LNCAP (cell line): ENCODE data around the gene SCAMP3.

Source experiments
- CTCF ChIP-seq: fragments of 450-650 bp; IDR thresholded peaks from 2 replicates; pipeline ENCODE4 v1.5.1; 2017; ENCODE audit warnings: mild to moderate bottlenecking

The SCAMP3 gene

DNA sequence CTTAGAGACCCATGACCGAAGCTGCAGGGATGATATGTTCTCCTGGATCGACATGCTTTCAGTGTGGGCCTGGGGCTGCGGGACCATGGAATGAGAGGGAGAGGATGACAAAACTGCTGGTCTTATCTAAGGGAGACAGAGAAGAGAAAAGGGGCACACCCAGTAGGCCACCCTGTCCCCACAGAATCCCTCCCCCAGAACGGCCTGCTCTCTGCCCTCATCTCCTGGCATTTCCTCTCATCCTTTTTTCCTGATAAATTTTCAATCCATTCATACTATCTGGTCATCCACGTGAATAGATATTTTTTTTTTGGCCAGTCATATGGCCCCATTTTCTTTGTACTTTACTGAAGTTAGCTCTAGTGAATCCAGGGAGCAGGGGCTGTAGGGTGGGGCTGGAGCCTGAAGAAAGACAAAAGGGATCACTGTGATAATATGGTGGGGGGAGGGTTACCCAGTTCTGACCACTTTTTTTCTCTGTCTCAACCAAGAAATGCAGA lies 39.2 kb upstream of the SCAMP3 start, which contains the start of gene PKLR:
TSS of gene PKLR (minus strand) at position 97 of the 500 bp plus-strand sequence. CDS start at position 54, 43 bp downstream.
- no peak for TF ChIP-seq CTCF

DNA sequence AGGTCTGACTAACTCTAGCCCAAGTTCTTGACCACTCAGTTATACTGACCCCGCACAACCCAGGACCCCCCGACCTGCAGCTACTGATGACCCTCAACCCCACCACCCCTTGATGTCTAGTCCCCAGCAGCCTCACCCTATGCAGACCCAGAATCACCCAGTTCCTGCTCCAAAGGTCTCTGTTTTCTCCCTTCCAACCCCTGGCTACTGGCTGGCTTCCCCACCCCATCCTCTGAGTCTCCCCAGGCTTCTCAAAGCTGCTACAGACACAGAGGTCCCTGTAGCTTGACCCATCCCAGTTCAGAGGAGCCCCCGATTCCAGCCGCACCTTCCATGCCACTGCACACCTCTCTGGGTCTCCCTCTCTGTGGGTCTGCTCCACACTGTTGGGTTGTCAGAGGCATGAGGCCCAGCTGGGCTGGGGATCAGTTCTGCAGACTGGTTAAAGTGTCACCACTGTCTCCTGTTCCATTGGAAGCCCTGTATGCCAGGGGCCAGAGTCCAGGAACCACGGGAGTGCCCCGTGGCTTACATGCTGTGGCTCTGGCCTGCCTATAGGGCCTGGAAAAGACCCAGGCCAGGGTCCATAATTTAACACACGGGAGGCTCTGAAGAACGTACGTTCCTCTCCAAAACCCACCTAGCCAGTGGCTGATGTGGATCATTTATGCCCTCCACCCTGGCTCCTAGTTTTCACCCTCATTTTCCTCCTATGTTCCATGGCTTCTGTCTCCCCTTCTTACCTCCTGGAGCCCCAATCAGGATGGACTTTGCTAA lies 38.6 kb upstream of the SCAMP3 start:
- no peak for TF ChIP-seq CTCF

DNA sequence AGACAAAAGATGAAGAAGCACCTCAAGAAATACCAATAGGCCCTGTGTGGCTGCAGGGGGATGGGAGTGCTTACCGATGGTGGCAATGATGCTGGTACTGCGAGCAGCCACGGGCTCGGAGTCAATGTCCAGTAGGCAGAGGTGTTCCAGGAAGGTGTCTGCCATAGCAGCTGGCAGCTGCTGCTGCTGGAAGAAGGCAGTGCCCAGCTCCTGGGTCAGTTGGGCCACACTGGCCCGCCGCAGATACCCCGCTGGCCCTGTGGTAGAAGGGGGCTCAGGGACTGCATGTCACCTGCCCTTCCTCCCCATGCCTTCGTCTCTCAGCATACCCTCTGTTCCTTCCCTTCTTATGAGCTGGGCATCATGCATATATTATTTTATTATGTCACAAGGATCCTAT lies 37.9 kb upstream of the SCAMP3 start:
- TF ChIP-seq CTCF, result no peak

- TF ChIP-seq CTCF, result no peak
These were observed 35.2 kb upstream of the SCAMP3 start for GRCh38 chr1:155297384-155297783.

- no peak for TF ChIP-seq CTCF
These were observed 34.5 kb upstream of the SCAMP3 start for GRCh38 chr1:155296661-155297060.

DNA sequence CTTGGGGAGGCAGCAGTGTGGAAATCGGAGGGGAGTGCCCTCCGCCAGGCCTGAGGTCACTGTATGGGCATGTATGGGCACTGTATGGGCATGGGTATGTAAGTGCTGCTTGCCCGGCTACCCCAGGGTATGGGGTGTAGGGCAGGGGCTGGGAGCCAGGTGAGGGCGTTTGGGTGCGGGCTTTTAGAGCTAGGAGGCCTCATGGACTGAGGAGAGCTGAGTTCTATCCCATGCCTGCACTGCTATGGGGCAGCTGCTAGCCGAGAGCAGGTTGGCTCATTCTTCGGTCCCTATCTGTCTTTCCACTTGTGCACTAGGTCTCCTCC lies 33.7 kb upstream of the SCAMP3 start:
- TF ChIP-seq CTCF, result no peak

DNA sequence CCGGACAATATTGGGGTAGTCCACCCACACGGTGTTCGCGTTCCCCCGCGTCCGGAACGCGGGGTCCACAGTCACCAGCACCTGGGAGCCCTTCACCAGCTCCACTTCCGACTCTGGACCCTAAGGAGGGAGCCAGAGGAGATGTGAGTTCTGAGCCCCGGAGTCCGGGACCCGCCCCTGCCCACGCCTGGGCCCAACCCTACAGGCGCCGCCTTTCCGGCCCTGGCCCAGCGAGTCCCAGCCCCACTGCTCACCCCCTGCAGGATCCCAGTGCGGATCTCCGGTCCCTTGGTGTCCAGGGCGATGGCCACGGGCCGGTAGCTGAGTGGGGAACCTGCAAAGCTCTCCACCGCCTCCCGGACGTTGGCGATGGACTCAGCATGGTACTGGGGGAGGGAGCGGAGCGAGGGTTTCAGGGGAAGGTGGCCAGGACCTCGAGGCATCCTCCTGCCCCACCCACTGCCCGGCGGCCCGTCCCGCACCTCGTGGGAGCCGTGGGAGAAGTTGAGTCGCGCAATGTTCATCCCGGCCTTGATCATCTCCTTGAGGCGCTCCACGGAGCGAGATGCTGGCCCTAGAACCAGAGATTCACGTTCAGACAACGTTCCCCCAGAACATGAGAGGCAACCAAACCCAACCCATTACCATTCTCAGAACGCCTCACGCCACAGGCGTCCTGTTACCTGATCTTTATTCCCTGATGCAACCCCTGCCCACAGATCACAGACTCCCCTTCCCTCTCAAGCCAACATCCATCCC lies 33.2 kb upstream of the SCAMP3 start:
- no peak for TF ChIP-seq CTCF
